SK-N-SH treated with all-trans-retinoic acid at 6 μM for 48 hours (cell line): ENCODE data around the gene ZBTB46.

Source experiments
- BACH2 ChIP-seq: fragments of 250-450 bp; sonication (Bioruptor Pico); IDR thresholded peaks from 2 replicates; pipeline ENCODE4 v1.9.0; 2021; ENCODE audit warnings: mild to moderate bottlenecking, borderline replicate concordance
- ISL1 ChIP-seq: fragments of 250-450 bp; sonication (Bioruptor Pico); IDR thresholded peaks from 2 replicates; pipeline ENCODE4 v2.1.2; 2022; ENCODE audit warnings: mild to moderate bottlenecking, moderate library complexity
- POU6F1 ChIP-seq: fragments of 250-450 bp; sonication (Bioruptor Pico); IDR thresholded peaks from 2 replicates; pipeline ENCODE4 v1.8.0; 2021; ENCODE audit warnings: low read depth, mild to moderate bottlenecking, moderate library complexity, borderline replicate concordance
- PPARA ChIP-seq: fragments of 250-450 bp; sonication (Bioruptor Pico); IDR thresholded peaks from 2 replicates; pipeline ENCODE4 v1.5.0; 2020; ENCODE audit warnings: mild to moderate bottlenecking, borderline replicate concordance
- SNAI2 ChIP-seq: fragments of 250-450 bp; sonication (Bioruptor Pico); IDR thresholded peaks from 2 replicates; pipeline ENCODE4 v1.5.0; 2020; ENCODE audit warnings: mild to moderate bottlenecking, moderate library complexity
- ZFP3 ChIP-seq: fragments of 250-450 bp; sonication (Bioruptor Pico); IDR thresholded peaks from 2 replicates; pipeline ENCODE4 v1.5.0; 2020; ENCODE audit warnings: mild to moderate bottlenecking, moderate library complexity
- ZFP30 ChIP-seq: fragments of 450-650 bp; formaldehyde crosslinking; IDR thresholded peaks from 2 replicates; pipeline ENCODE4 v1.5.0; 2022; ENCODE audit warnings: mild to moderate bottlenecking, moderate library complexity
- ZNF565 ChIP-seq: fragments of 450-650 bp; formaldehyde crosslinking; conservative IDR thresholded peaks from 2 replicates; pipeline ENCODE4 v1.5.0; 2020; ENCODE audit warnings: low read depth, mild to moderate bottlenecking, moderate library complexity
- TF ChIP-seq, protein P1 (sequence below): fragments of 250-450 bp; sonication (Bioruptor Pico); IDR thresholded peaks from 2 replicates; pipeline ENCODE4 v1.8.0; 2020; ENCODE audit warnings: mild to moderate bottlenecking, moderate library complexity, borderline replicate concordance

DNA sequence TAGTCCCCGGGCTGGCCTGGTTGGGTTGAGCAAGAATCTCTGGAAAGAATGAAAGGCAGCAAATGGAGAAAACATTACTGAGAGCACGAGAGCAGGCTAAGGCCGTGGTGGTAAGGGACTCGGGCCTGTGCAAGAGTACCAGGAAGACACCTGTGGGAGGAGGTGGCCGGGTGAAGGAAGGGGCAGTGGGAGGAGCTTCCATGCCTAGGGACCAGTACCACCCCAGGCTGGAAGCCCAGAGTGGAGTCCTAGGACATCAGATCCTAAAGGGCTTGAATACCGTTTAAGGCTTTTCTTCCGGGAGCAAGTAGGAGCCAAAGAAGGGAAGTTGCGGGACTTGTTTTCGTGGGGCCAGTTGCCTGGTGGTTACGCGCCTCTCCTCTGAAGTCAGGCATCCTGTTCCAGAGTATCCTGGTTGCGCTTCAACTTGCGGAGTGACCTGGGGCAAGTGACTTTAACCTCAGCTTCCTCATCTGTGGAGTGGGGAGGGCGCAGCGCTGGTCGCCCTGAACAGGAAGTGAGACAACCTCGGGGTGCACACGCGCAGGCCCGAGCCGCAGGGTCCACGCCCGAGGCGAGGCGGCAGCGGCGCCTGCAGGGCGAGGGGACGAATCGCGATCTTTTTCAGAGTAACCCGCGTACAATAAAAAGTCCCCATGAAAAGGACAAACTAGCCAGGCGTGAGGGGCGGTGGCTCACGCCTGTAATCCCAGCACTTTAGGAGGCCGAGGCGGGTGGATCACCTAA is 32.9 kb upstream of the ZBTB46 start:
- TF ChIP-seq PPARA (no peak), ISL1 (no peak), ZFP30 (CRISPR knock-in tag) (no peak), ZNF565 (CRISPR knock-in tag) (no peak), POU6F1 (CRISPR knock-in tag) (no peak), ZFP3 (no peak), SNAI2 (CRISPR knock-in tag) (no peak), BACH2 (no peak)
- TF ChIP-seq, protein P1, sequence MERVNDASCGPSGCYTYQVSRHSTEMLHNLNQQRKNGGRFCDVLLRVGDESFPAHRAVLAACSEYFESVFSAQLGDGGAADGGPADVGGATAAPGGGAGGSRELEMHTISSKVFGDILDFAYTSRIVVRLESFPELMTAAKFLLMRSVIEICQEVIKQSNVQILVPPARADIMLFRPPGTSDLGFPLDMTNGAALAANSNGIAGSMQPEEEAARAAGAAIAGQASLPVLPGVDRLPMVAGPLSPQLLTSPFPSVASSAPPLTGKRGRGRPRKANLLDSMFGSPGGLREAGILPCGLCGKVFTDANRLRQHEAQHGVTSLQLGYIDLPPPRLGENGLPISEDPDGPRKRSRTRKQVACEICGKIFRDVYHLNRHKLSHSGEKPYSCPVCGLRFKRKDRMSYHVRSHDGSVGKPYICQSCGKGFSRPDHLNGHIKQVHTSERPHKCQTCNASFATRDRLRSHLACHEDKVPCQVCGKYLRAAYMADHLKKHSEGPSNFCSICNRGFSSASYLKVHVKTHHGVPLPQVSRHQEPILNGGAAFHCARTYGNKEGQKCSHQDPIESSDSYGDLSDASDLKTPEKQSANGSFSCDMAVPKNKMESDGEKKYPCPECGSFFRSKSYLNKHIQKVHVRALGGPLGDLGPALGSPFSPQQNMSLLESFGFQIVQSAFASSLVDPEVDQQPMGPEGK (CRISPR knock-in tag), result no peak
